Stimulated activated CD8-positive, alpha-beta memory T cell treated with anti-CD3 and anti-CD28 coated beads, Interleukin-15, amount 100 ng/mL, for 48 hours (primary cell): Measurements from ENCODE around the gene HS1BP3.

Source experiments
- DNase-seq, 2 donors: peaks; one replicate each; pipeline ENCODE4 v3.0.0-alpha.2; 2020; ENCODE audit warnings: low read depth in 2 of 2

The HS1BP3 gene

GRCh38 chr2:20675701-20676352 lies 24.9 kb upstream of the HS1BP3 start:
- no peak for DNase-seq

DNA sequence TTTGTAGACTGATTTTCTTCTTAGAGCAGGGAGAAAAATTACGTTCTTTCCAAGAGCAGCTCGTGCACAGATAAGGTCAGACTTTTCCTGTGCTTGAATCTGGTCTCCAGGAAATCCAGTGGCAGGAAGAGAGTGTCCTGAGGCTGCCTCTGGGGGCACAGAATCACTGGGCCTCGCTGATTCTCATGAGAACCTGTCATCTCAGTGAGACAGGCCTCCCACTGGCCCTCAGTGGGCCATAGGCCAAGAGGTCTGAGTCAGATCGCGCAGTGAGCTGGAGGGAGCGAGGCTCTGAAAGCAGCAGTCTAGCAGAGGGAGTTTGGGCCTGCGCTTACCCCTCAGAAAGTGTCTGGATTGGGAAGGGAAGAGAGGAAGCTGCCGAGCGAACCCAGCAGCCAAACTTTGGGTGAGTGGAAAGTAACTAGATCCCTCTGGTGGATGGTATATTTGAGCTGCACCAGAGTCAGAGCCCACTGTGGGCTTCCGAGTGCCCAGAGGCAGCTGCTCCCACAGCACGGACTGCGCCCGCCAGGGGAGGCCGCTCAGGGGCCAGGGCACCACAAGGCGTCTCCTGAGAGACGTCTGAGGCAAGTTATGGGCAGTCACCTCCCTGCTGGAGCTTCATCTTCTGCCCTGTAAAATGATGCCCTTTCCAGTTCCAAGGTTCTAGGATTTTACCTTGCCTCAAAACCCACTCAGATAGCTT lies 24.2 kb upstream of the HS1BP3 start:
- no peak for DNase-seq

- no peak for DNase-seq
These were observed 23.5 kb upstream of the HS1BP3 start for GRCh38 chr2:20674309-20674965.

- DNase-seq, result no peak
These were observed 22.9 kb upstream of the HS1BP3 start for GRCh38 chr2:20673686-20674308.

DNA sequence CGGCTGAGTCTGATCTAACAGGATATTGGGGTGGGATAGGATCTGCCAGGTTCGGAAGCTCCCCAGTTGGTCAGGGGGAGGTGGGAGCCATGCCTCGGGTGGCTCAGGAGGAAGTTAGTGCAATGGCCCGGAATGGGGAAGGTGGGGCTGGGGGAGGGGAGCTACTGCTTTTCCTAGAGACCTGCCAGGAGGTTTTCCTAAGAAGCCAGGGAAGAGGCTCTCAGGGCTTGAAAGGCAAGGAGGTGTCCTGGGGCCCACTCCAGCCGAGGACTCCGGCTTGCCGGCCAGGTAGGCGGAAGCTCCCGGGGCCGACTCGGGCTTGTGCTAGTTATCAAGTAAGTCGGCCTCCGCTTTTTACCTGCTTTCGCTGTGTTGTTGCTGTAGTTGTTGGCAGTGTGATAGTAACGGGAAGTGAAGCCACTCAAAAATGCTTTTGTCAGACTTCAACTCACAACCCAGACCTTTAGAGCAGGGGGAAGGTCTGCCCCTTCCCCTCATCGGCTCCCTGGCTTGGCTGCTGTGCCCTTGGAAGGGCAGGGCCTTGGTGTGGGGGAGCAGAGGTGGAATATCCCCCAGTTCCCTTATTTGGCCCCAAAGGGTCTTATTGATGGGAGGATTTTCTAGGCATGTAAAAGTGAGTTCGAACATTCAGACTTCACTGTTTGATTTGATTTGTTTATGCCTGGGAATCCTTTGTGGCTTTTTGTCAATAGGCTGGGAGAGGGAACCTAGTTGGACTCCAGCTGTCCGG lies 21.5 kb upstream of the HS1BP3 start:
- no peak for DNase-seq

DNA sequence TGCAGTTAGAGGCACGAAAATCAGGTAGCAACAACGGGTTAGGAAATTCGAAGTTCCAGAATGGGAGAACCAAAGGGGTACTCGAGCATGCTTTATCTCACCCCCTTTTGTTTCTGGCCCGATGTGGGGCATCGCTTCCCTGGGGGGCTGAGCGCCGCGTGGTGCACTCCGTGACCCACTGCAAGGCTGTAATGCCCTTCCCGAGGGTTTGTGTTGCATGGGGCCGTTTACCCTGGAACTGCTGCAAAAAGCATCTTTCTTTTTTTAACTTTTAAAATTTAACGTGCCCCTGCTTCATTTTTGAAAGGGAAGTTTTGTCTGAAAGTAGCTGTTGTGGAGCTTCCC lies 20.8 kb upstream of the HS1BP3 start:
- no peak for DNase-seq

DNA sequence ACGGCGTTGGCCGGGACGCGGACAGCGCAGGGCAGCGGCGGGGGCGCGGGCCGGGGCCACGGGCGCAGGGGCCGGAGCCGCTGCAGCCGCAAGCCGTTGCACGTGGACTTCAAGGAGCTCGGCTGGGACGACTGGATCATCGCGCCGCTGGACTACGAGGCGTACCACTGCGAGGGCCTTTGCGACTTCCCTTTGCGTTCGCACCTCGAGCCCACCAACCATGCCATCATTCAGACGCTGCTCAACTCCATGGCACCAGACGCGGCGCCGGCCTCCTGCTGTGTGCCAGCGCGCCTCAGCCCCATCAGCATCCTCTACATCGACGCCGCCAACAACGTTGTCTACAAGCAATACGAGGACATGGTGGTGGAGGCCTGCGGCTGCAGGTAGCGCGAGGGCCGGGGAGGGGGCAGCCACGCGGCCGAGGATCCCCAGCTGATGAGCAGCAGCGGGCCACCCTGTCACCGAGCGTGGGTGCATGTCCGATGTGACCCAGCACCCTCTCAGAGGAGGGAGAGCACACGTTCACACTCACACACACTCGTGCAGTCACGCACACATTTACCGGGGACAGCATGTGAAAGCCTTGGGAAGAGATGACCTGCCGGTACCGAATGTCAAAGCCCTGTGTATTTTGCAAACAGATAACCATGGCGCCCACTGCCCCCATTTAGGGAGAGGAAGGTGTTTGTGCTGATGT lies 20.3 kb upstream of the HS1BP3 start:
- no peak for DNase-seq

- DNase-seq, result no peak
These were observed 19.6 kb upstream of the HS1BP3 start for GRCh38 chr2:20670315-20671035.

DNA sequence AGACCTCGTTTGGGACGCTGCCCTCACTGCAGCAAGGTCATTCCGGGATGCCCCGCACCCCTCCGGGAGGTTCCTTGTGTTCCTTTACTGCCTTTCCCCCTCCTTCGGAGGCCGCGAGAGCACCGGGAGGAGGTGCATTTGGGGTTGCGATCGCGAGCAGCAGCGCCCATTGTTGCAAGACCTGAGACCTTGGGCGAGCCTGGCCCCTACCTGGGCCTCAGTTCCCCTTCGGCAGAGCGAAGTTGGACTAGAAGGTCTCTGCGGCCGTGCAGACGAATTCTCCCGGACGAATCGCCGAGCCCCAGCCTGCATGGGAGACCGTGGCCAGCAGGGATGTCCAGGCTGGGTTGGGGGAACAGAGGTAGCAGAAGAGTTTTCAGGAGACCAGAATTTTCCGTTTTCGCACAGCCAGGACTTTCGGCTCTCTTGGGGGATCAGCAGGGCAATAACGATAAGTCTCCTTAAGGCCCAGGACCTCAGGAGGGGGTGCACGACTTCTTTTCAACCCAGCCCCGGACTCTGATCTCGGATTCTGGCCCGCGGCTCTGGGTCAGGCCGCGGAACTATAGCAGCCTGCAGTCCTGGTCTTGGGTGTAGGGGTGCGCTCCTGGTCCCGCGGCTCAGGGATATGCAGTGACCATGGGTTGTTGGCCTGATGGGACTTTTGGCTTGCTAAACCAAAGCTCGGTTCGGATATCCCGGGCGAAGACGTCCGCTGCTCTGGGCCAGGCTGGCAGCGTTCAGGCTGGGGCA lies 18.8 kb upstream of the HS1BP3 start:
- no peak for DNase-seq

GRCh38 chr2:20668871-20669475 lies 18.1 kb upstream of the HS1BP3 start:
- DNase-seq, result no peak

- DNase-seq, result no peak
These were observed 17.6 kb upstream of the HS1BP3 start for GRCh38 chr2:20668451-20668850.

GRCh38 chr2:20667531-20668401 lies 16.9 kb upstream of the HS1BP3 start:
- no peak for DNase-seq

GRCh38 chr2:20667151-20667530 lies 16.2 kb upstream of the HS1BP3 start:
- DNase-seq, result no peak

DNA sequence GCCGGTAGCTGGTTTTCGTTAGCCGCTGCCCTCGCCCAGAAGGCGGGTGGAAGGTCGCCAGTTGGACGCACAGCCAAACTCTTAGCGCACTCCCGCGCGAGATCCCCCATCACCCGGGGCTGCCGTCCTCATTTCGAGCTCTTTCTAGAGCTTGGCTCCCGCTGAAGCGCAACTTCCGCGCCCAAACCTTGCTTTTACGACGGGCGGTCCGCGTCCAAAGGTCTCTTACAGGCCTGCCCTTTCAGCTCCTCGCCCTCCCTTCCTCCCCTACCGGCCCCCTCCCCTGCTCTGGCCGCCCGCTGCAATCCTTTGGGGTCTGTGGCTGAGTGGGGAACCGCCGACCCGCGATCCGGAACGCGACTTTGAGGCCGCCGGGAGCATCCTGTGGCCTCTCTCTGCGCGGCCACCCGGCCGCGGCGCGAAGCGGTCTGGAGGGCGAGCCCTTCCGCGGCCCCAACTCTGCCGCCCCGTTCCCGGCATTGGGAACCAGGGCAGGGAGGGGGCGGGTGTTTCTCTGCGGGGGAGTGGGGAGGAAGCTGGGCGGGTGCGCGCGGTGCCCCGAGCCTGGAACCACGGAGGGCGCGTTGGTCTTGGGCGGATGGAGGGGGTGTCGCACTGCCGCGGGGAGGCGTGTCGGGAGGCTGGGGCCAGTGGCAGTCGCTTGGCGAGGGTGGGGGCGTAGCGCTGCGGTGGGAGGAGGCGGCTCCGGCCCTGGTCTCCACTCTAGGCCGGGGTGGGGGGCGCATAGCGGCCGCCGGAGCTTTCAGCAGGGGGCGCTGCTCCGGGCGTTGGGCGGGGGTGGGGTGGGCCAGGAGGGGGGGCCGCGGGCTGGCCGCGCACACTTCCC lies 15.6 kb upstream of the HS1BP3 start, which contains the start of gene GDF7:
GDF7 (plus strand) TSS at position 841 of the 847 bp plus-strand sequence. CDS start 96 bp downstream, outside the sequence.
- DNase-seq, result no peak

DNA sequence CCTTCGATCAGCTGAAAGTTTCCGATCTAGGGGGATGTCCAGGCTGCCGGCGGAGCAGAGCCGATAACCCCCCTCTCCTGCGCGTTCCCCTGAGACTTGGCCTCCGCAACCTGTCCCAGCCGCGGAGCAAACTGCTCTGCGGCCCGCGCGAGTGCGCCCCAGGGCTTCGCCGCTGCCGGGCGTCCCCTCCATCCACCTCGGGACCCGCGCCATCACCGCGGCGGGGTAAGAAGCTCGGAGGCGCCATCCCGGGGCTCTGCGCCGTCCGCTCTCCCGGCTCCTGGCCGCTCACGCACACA lies 15.1 kb upstream of the HS1BP3 start:
- no peak for DNase-seq

DNA sequence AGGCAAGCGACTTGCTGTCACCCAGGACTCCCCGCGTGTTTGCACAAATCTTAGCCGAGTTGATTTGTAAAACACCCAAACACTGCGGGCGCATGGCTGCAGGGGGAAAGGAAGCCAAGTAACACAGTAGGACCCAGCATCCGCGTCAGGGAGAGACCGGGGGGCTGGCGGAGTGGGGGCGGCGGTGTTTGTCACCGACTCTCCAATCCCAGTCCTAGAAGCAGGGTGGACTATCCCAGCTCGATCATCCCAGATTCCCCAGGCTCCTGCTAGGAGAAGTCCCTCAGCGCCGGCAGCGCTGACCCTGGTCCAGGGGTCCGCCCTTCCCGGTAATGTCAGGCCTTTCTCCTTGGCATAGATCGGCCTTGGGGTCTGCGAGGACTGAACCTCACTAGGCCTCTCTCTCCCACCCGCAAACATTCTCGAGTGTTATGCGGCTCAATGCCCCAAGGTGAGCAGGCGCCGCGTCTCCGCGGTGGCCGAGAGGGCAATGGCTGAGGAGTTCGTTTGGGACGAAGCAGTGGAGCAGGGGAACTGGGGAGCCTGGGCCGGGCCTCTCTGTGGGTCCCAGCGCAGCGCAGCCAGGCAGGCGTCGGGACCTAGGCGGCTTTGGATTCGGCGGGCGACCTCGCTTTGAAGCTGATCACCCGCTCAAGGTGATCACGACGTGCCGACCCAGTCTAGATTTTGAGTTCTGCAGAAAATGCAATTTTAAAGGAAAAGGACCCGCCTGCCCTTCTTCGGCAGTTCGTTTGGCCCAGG lies 14.5 kb upstream of the HS1BP3 start:
- DNase-seq, result no peak
